GM19238 (cell line): ENCODE measurements around the gene MPV17L.
"Not testable (repeated sequence)": the region's sequence is repeated elsewhere in the genome, so short reads cannot be mapped to it uniquely, and the experiment has no call there.

Source experiments
- DNase-seq: peaks from one replicate; pipeline ENCODE4 v3.0.0; 2011; ENCODE audit warnings: low spot score; ENCODE audit not compliant: insufficient read length

The MPV17L gene

DNA sequence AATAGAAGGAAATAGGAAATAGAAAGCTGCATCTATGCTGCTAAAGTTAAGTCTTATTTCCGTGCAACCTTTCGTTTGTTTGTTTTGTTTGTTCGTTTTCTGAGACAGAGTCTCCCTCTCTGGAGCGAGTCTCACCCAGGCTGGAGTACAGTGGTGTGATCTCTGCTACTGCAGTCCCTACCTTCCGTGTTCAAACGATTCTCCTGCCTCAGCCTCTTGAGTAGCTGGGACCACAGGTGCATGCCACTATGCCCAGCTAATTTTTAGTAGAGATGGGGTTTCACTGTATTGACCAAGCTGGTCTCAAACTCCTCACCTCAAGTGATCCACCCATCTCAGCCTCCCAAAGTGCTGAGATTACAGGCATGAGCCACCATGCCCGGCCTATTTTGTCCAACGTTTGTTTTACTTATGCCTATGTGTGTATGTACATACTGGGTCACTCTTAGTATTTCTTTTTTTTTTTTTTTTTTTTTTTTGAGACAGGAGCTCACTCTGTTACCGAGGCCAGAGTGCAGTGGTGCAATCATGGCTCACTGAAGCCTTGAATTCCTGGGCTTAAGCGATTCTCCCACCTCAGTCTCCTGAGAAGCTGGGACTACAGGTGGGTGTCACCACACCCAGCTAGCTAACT lies 55.7 kb downstream of the MPV17L start:
- no peak for DNase-seq

DNA sequence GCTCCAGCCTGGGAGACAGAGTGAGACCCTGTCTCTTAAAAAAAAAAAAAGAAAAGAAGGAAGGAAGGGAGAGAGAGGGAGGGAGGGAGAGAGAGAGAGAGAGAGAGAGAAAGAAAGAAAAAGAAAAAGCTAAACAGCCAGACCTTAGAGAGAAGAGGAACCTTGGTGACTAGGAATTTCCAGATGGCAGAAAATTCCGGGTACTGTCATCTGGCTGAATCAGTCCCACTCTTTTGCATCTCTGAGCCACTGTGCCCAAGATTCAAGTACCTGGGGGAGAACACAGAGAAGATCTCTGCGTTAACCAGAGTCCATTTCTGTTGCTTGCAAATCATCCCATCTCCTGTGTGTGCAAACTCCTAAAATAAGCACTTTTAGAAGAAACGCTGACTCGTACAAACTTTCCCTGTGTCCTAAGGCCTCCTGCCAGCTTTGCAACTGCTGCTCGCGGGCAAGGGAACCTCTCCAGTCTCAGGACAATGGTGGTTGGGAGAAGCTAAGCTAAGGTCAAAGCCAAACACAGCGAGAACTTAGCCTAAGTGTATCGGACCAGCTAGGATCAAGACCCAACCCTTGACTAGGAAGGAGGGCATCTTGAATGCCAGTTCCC lies 56.8 kb downstream of the MPV17L start:
- no peak for DNase-seq

DNA sequence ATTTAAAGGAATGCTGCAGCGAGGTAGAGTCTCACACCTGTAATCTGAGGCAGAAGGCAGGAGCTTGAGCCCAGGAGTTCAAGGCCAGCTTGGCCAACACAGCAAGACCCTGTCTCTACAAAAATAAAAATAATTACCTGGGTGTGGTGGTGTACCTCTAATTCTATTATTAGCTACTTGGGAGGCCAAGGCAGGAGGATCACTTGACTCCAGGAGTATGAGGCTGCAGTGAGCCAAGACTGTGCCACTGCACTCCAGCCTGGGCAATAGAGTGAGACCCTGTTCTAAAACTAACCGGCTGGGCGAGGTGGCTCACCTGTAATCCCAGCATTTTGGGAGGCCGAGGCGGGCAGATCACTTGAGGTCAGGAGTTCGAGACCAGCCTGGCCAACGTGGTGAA lies 57.7 kb downstream of the MPV17L start:
- DNase-seq = not testable (repeated sequence)

DNA sequence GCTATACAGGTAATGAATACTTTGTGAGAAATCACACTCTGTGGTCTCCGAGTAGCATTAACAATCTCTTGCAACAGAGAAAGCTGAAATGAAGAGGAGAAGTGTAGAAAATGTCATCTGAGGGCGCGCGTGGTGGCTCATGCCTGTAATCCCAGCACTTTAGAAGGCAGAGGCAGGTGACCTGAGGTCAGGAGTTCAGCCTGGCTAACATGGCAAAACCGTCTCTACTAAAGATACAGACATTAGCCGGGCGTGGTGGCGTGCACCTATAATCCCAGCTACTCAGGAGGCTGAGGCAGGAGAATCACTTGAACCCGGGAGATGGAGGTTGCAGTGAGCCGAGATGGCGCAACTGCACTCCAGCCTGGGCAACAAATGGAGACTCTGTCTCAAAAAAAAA lies 59.4 kb downstream of the MPV17L start:
- not testable (repeated sequence) for DNase-seq

DNA sequence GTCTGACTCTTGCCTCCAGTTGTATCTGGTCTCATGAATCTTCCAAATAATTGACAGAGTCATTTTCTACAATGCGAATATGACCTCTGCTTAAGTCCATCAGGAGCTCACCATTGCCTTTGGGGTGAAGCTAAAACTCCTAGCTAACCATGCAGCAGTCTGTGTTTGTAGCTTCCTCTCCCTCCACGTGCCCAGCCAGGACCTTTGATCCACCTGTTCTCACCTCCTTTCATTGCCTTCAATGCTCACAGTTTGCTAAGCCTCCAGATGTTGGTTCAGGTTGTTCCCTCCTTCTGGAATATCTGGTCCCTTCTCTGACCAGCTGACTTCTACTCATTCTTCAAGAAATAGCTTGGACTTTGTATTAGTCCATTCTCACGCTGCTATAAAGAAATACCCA lies 61.8 kb downstream of the MPV17L start:
- no peak for DNase-seq

DNA sequence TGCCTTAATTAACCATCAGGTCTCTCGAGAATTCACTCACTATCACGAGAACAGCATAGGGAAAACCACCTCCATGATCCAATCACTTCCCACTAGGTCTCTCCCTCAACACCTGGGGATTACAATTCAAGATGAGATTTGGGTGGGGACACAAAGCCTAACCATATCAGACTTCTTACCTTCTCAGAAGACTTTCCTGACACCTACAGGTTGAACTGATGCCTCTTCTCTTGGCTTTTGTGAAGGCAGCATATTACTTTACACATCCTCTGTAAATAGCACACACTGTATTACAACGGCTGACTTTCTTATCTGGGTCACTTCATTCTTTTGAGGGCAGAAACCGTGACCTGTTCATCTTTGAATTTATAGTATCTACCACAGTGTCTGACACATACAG lies 62.4 kb downstream of the MPV17L start:
- DNase-seq = no peak

DNA sequence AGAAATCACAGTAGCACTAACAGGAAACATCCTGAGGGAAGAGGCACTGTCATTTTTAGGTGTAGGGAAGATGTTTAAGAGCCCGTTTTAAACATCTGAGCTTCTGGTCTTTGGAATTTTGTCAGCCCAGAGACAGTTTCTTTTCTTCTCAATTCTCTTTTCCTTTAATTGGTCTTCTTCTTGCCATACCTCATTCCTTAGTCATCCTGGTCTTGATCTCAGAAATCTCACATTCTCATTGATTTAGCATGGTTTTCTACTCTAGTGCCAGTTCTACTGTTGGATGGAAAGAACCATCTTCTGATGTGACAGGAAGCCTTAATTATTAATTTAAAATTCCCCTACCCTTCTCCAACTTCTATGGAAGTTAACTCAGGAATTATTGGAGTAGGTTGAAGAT lies 64.2 kb downstream of the MPV17L start:
- DNase-seq = no peak

DNA sequence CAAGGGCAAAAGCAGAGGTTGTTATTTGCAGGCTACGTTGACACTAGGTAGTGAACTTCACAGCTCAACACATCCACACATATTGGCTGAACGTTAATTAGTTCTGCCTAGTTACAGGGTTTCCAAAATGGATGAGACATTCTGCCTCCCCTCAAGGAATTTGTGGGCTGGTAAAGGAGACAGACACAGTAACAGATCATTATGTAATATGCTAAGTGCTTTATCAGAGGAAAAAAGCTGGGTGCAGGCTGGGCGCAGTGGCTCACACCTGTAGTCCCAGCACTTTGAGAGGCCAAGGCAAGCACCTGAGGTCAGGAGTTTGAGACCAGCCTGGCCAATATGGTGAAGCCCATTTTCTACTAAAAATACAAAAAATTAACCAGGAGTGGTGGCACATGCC lies 65.0 kb downstream of the MPV17L start:
- DNase-seq = no peak

DNA sequence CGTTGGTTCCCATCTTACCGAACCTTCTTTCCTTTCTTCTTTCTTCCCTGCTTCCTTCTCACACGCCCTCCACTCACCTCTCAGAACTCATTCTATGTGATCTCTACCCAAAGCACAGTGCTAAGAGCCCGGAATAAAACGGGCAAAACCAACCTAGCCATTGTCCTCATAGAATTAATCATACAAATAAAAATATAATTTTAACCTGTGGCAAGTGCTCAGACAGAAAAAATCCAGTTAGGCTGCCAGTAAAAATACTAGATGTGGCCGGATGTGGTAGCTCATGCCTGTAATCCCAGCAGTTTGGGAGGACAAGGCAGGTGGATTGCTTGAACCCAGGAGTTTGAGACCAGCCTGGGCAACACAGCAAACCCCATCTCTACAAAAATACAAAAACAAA lies 65.8 kb downstream of the MPV17L start:
- no peak for DNase-seq
